ENCODE results near the gene PDXDC1. TPM values are rescaled to one million over a fixed set of nuclear protein-coding genes. Genes with fewer than 3 reads are reported as not detected.
"Not testable (repeated sequence)": the region's sequence is repeated elsewhere in the genome, so short reads cannot be mapped to it uniquely, and the experiment has no call there.

The PDXDC1 gene
- total and polyA plus RNA-seq, 11 donors: 19.9 to 80.0 (median 68.9) TPM

GRCh38 chr16:15071916-15072769, 97.3 kb downstream of the PDXDC1 start:
- H3K27ac ChIP-seq: not testable (repeated sequence)

GRCh38 chr16:15073101-15073500, 98.3 kb downstream of the PDXDC1 start:
- Histone ChIP-seq H3K9me3 (no peaks in the 10 kb centered on the region), H3K36me3 (peaks cover 0 to 93% (median 78%) of the 10 kb centered on the region in 9 donors), H3K4me3 (no peak overlapping the region), H3K27ac (no peak overlapping the region), H3K4me1 (peaks cover 0 to 13% (median 0%) of the 10 kb centered on the region in 12 donors), H3K27me3 (no peaks in the 10 kb centered on the region)
- DNase-seq: no peak
- intact Hi-C loops (cut with DNase I): no loop called here
- ATAC-seq: no peak
- no peak for TF ChIP-seq POLR2A (IDR thresholded peaks at IDR 0.05)
- TF ChIP-seq, protein P1, sequence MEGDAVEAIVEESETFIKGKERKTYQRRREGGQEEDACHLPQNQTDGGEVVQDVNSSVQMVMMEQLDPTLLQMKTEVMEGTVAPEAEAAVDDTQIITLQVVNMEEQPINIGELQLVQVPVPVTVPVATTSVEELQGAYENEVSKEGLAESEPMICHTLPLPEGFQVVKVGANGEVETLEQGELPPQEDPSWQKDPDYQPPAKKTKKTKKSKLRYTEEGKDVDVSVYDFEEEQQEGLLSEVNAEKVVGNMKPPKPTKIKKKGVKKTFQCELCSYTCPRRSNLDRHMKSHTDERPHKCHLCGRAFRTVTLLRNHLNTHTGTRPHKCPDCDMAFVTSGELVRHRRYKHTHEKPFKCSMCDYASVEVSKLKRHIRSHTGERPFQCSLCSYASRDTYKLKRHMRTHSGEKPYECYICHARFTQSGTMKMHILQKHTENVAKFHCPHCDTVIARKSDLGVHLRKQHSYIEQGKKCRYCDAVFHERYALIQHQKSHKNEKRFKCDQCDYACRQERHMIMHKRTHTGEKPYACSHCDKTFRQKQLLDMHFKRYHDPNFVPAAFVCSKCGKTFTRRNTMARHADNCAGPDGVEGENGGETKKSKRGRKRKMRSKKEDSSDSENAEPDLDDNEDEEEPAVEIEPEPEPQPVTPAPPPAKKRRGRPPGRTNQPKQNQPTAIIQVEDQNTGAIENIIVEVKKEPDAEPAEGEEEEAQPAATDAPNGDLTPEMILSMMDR (IDR thresholded peaks at IDR 0.05): no peak
- 87 to 91% (median 90%) methylated on average over 6 of the region's 6 CpGs for WGBS, 4 donors

More at GRCh38 chr16:15071916-15072769, 97.3 kb downstream of the PDXDC1 start:
- Histone ChIP-seq H3K4me1 (peaks cover 0 to 13% (median 0%) of the 10 kb centered on the region in 12 donors), H3K36me3 (peaks cover 0 to 91% (median 74%) of the 10 kb centered on the region in 9 donors)
- intact Hi-C loops (cut with DNase I); H3K9me3 ChIP-seq; DNase-seq; H3K27me3 ChIP-seq; H3K4me3 ChIP-seq: not testable (repeated sequence)
- TF ChIP-seq, protein P1 (IDR thresholded peaks at IDR 0.05): peak in 9 of 12 donors; percentile 14 to 57 (median 35)
- ATAC-seq: peak; percentile 66 to 85 (median 82)
- WGBS, 4 donors: 48 to 61% (median 55%) methylated on average over 15 to 16 of the region's 16 CpGs

GRCh38 chr16:15076161-15076560, 101.3 kb downstream of the PDXDC1 start:
- 74 to 91% (median 78%) methylated on average over 2 of the region's 2 CpGs for WGBS, 4 donors
- ATAC-seq; H3K27me3 ChIP-seq; H3K4me1 ChIP-seq; H3K4me3 ChIP-seq; H3K27ac ChIP-seq; DNase-seq; intact Hi-C loops (cut with DNase I); H3K9me3 ChIP-seq: not testable (repeated sequence)
- peaks cover 0 to 92% (median 77%) of the 10 kb centered on the region in 9 donors for H3K36me3 ChIP-seq

DNA sequence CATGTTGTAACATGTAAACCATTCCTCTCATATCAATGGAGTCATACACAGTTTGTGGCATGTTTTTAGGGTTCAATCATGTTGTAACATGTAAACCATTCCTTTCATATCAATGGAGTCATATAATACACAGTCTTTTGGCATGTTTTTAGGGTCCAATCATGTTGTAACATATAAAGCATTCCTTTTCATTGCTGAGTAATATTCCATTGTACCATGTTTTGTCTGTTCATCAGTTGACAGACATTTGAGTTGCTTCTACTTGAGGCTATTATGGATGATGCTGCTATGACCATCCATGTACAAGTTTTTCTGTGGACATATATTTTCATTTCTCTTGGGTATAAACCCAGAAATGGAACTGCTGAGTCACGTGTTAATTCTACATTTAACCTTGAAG, 106.1 kb downstream of the PDXDC1 start:
- intact Hi-C loops (cut with DNase I); DNase-seq; H3K4me1 ChIP-seq; H3K27ac ChIP-seq; H3K9me3 ChIP-seq; H3K4me3 ChIP-seq; ATAC-seq; H3K27me3 ChIP-seq: not testable (repeated sequence)
- H3K36me3 ChIP-seq: peaks cover 0 to 97% (median 85%) of the 10 kb centered on the region in 9 donors
- WGBS, 4 donors: 57 to 97% (median 96%) methylated on average over 1 of the region's 1 CpG

- intact Hi-C loops (cut with DNase I): not testable (repeated sequence)
Observed at GRCh38 chr16:15082788-15083187, 108.0 kb downstream of the PDXDC1 start.

More at GRCh38 chr16:15082788-15083187, 108.0 kb downstream of the PDXDC1 start:
- H3K27me3 ChIP-seq, H3K4me1 ChIP-seq, DNase-seq, H3K4me3 ChIP-seq, H3K27ac ChIP-seq, ATAC-seq, H3K9me3 ChIP-seq: not testable (repeated sequence)
- 86 to 93% (median 92%) methylated on average over 3 of the region's 3 CpGs for WGBS, 4 donors
- peaks cover 0 to 96% (median 90%) of the 10 kb centered on the region in 9 donors for H3K36me3 ChIP-seq

All from heart left ventricle (tissue), 16 donors.